ENCODE measurements around the gene IGFN1.

- TF ChIP-seq POLR2AphosphoS5 (IDR thresholded peaks at IDR 0.05; ENCODE audit: low read depth, low read length): no peak
- no peak for TF ChIP-seq CTCF (IDR thresholded peaks at IDR 0.05; ENCODE audit: control extremely low read depth in 1 of 3, insufficient read depth in 1 of 3, low read depth in 1 of 3, low read length in 3 of 3)
- TF ChIP-seq JUND (IDR thresholded peaks at IDR 0.05; ENCODE audit: low read length): no peak
- no peak for TF ChIP-seq HDAC2 (IDR thresholded peaks at IDR 0.05; ENCODE audit: borderline replicate concordance in 1 of 2, low read depth in 2 of 2, low read length in 2 of 2)
- no peak for TF ChIP-seq POLR2A (IDR thresholded peaks at IDR 0.05; ENCODE audit: control extremely low read depth in 1 of 2, low read depth in 2 of 2, low read length in 2 of 2)
- no peak for TF ChIP-seq MAFK (IDR thresholded peaks at IDR 0.05; ENCODE audit: low read depth, low read length)
- TF ChIP-seq GTF2F1 (IDR thresholded peaks at IDR 0.05; ENCODE audit: borderline replicate concordance, low read depth, low read length): no peak
- no peak for TF ChIP-seq SIN3A (conservative IDR thresholded peaks at IDR 0.05 in 1 of 2, IDR thresholded peaks at IDR 0.05 in 1 of 2; ENCODE audit: low read depth in 1 of 2, low read length in 2 of 2)
- no peak for TF ChIP-seq RBBP5 (IDR thresholded peaks at IDR 0.05; ENCODE audit: borderline replicate concordance, low read depth, low read length)
- TF ChIP-seq EZH2 (IDR thresholded peaks at IDR 0.05; ENCODE audit: low read depth, low read length, severe bottlenecking): no peak
- no peak for TF ChIP-seq CEBPB (IDR thresholded peaks at IDR 0.05; ENCODE audit: low read depth, low read length)
These were observed 58.3 kb downstream of the IGFN1 start for GRCh38 chr1:201248721-201249559.

Measured in H1 (cell line).